CD4-positive, alpha-beta T cell treated with Interleukin-4 for 1 hour (primary cell): ENCODE results near the gene KCNE1.
"Not testable (repeated sequence)": the region's sequence is repeated elsewhere in the genome, so short reads cannot be mapped to it uniquely, and the experiment has no call there.

Experiments used
- DNase-seq, 2 donors: peaks; one replicate each; pipeline ENCODE4 v3.0.0-alpha.2; 2020 to 2022

Gene KCNE1

DNA sequence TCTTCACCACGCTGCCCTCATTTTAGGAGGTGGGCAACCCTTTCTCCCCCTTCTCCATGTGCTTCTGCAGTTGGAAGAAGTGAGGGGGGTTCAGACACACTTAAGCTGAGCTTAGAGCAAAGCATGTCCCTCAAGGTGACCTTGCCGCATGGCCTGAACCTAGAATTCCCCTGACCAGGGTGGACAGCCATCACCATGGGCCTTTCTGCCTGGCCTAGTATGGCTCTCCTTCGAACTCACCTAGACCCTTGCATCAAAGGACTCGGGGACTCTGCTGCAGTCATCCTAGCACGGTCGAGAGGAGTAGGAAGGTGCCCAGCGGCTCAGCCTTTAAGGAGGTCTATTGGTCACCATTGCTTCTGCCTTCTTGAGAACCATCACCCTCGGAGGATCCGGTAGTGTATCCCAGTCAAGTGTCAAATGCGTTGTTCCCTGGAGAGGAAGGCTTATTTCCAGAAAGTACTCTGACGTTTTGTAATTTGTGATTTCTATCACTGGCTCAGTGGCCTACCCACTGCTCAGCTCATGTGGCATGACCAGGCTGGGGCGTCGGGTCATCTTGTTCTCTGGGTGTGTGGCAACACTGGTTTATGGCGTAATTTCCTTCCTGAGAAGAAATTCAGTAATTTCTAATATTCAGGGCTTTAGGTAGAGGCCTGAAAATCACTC, at the start of gene KCNE1:
TSS of gene KCNE1 (minus strand) at position 424 of the 669 bp plus-strand sequence. CDS start 62,576 bp downstream, outside the sequence.
- DNase-seq = peak in 1 of 2 donors; percentile 76

DNA sequence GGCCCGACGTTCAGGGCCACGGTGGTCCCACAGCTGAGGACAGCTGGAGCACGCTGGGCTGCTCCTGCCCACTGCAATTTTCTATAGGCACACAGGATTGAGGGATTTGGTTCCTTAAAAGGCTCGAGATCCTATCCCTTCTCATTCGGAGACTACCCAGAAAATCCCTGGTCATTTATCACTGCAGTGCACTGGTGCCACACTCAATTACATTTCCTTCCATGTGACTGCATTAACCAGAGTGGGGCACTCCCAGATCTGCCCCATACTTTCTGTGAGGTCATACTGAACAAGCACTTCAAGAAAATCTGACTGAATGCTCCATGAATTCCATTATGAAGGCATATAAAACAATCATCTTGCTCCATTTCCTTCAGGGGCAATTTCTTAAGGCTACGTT, 49.8 kb upstream of the KCNE1 start:
- no peak for DNase-seq

DNA sequence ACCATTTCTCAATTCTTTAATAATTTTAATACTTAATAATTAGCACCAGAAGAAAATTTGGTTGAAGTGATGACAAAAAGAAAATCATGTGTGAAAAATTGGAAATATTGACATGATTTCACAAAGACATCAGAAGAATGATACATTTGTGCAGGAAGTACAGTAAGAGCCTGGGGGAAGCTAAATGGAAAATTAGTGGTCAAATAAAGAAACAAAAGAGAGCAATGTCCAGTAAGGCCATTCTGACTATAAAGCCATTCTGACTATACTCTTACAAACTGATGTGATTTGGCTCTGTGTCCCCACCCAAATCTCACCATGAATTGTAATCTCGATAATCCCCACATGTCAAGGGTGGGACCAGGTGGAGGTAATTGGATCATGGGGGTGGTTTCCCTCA, 48.6 kb upstream of the KCNE1 start:
- DNase-seq = no peak

DNA sequence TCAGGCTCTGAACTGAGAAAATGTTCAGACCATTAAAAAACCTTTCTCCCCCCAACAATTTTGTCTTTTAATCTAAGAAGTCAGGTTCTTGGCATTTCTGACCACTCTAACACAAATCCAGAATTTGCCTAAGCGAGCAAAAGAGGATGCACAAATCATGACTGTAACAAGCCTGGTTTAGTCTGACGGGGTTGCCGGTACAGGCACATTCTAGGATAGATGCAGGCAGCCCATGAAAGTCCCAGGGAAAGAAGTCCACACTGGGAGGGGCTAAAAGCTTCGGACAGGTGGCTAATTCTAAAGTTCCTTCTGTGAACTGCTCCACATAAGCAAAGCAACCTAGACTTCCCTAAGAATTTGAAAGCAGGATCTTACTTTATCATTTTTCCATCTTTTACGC, 48.0 kb upstream of the KCNE1 start:
- DNase-seq = no peak

DNA sequence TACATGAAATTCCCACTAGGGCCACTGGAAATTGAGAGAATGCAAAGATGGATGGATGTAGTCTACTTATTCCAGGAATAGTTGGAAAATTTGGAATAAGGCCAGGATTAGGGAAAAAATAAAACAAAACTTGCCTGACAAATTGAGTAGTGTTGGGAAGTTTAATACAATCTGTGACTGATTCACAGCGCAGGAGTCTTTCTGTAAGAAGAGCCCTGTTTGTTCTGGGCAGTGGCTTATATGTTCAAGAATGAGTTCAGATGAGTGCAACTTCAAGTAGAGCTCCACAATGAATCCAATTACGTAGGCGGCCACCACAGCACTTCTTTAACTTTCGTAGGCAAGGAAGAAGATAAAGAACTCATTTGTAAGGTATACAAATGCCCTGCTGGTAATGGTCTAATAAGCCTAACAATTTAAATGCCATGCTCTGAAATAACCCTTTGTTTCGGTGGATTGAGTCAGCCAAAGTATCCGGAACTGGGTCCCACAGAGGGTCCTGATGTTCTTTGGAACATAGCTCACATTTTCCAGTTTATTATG, 47.1 kb upstream of the KCNE1 start:
- DNase-seq = no peak

DNA sequence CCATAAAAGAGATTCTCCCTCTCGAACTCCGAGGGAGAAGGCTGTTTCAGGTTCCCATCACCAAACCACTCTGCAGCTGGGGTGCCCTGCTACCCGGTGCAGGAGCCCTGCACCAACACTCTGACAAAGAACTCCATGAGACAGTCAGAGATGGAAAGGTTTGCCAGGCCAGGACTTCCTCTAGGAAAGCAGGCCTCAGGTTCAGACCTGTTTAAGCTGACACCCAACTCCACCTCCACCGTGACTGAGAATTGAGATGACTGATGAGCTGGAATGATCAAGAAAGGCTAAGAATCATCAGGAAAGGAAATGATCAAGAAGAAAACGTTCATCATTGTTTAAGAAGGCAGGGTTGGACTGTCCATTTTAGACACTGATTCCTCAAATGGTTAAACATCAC, 46.2 kb upstream of the KCNE1 start:
- no peak for DNase-seq

DNA sequence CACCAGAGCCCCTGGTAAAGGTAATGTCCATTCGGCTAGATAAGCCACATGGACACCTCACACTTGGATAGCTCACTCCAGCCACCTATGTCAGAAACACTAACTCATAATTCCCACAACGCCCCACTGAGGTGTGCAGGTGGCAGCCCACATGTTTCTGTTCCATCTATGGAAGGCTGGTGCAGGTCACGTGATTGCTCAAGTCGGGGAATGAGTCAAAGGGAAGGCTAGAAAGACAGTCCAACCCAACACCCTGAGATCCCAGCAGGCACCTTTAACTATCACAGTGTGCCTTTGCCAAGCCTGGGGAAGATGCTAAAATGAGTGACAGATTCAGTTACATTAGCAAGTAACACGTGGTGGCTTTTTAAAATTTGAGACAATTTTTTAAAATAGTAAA, 45.3 kb upstream of the KCNE1 start:
- DNase-seq = no peak

DNA sequence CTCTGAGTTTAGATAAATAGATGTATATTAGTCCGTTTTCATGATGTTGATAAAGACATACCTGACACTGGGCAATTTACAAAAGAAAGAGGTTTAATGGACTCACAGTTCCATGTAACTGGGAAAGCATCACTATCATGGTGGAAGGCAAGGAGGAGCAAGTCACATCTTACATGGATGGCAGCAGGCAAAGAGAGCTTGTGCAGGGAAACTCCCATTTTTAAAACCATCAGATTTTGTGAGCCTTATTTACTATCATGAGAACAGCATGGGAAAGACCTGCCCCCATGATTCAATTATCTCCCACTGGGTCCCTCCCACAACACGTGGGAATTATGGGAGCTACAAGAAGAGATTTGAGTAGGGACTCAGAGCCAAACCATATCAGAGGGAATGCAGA, 42.7 kb upstream of the KCNE1 start:
- DNase-seq = not testable (repeated sequence)

DNA sequence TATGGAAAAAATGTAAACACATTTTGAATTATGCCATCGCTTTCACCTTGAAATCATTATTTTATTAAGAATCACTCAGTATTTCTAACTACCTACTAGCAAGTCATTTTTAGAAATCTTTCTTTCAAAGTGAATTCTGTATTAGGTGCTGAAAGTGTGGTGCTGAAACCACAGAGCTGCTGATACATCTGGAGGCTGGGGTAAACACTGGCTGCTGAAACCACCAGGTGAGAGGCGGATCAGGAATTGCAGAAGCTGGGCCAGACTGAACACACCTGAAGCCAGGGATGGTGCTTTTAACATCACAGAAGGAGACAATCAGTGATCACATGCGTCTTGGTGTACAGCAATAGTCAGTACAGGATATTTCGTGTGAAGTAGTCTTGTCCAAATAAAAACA, 42.2 kb upstream of the KCNE1 start:
- no peak for DNase-seq

DNA sequence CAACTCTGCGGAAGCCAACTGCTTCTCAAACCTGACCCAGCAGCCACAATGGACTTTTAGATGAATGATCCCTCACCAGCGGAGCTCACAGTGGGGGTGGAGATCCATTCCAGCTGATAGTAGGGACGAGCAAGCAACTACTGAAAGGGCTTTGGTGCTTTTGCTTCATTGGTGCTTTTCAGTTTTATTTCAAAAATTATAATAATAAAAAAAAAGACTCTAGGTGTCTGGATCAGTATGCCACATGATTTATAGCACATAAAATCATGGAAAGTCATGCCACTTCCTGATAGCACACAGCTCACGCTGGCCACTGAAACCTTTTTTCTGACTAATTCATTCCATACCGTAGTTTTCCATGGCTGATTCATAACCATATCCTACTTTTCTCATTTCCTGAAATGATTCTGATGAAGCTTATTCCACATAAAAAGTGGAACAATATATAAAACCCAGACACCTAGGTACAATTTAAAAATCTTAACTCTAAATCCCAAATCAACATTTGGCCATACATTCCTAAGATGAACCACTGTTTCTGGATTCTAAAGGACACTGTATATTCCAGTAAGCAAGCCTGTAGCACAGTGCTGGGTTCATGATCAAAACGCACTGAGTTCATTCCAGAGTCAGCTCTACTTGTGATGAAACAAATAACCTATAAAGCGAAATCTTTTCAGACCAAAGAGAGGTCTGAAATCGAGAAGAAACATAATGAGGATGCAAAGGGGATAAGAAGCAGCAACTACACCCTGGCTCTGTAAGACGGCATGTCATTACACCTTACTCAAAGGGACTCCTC, 41.3 kb upstream of the KCNE1 start:
- DNase-seq = no peak

DNA sequence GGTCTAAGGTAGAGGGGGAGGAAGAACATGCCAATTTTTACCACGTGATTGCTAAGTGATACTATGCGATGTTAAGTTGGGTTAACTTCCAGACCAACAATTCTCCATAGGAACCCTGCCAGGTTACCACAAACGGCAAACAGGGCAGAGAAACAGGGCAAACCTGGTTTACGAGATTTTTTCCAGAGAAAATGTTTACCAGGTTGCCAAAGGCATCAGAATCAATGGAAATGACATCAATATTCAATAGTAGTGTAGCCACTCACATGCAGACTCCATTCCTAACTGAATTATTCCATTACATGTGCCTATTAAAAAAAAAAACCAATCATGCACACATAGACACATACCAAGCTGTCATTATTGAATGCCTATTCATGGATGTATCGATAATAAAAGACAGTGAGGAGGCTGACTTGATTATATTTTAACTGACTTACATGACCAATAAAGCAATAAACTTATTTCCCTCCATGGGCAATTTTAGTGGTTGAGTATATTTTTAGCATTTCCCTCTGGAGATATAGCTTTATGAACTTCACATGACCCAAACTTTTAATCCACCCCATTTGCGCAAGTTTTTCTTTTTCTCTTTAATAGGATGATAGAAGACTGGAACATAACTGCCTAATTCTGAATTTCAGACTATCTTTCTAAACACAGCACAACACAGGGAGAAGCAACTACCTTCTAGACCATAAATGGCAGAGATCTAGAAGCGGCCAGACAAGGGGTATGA, 40.5 kb upstream of the KCNE1 start:
- no peak for DNase-seq

DNA sequence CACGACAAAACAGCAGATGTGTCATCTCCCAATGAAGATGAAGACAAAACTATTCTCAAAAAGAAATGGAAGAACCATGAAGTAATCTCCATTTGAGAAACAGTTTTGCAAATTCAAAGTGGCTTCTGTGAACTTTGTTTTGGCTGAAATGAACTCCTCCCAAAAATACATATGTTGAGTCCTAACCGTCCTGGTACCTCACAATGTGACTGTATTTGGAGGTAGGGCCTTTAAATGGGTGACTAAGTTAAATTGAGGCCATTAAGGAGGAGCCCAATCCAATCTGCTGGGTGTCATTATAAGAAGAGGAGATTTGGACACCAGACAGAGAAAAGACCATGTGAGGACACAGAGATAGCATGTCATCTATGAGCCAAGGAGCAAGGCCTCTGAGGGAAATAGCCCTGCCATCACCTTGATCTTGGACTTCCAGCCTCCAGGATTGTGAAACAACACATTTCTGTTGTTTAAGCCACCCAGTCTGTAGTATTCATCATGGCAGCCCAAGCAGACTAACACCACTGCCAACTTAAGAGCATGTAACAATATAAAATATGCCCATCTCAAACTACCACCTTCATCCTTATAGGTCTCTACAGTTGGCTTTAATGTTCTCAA, 38.3 kb upstream of the KCNE1 start:
- no peak for DNase-seq

DNA sequence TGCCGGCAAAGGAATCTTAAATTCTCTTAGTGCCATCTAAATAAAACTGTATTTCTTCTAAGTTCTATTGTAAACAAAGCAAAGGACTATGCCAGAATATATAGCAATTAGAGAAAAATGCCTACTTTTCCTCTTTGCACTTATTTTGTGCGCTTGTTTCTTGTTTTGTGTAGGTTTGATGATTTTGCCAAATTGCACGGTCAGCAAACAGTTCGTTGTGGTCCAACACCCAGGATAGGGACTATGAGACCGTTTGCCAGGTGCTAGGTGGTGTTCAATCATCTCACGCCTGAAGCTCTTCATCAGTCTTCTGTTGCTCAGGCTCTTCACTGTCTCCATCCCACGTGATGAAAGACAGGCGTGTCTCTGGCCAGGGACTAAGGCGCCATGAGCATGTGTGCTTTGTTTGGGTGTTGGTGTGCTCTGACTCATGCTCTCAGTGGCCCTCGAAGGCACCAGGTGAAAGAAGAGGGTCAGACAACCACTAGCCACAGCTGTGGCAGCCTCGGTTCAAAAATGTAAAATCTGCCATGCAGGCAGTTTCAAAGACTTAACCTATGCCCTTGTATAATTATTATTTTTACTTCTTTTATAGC, 36.9 kb upstream of the KCNE1 start:
- no peak for DNase-seq

DNA sequence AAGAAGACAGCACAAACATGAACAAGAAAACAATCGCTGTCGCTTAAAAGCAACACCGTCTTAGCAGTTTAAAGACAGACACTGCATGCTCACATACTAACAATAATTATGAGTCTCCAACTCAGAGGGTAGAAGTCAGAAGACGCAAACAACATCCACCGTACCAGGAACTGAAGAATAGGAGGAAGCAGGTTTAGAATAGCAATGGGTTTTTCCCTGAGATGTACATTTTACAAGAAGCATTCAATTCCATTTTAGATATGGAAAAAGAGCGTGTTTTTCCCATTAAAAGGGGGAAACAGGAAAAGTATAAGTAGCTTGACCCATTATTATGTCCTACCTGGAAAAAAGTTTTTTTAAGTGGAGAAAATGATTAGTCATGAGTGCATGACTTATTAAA, 34.5 kb upstream of the KCNE1 start:
- no peak for DNase-seq

DNA sequence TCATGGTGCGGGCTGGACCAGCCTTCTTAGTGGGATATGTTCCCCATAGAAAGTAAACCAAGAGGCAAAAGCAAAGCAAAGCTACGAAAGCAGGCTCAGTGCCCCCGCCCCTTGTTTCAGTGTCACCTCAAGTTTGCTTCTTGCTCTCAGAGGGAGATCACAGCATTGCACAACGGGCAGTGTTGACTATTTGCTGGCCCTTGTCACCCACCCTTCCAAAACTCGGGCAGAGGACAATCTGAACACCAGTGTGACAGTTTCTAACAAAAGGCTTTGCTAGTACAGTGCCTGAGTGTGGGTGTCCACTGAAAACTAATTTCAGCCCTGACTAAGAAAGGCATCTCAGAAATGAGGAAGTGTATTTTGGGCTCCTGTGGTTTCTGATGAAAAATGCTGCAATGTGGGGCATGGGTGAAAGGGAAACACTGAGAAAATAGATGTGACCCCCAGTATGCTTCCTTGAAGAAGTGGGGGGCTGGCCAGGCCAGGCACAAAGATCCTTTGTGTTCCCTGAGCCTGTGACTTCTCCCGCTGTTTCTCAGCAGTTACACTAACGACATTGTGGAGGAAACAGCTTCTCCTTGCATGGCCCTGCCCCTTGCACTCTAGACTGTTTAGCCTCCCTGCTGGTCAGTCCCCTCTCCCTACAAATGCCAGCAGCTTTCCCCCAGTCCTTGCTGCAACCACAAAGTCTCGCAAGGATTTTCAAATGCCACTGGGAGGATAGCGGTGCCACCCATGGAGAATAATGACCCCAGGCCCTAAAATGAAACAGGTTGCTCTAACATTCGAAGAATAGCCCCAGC, 33.3 kb upstream of the KCNE1 start:
- DNase-seq = peak; percentile 5 to 67

DNA sequence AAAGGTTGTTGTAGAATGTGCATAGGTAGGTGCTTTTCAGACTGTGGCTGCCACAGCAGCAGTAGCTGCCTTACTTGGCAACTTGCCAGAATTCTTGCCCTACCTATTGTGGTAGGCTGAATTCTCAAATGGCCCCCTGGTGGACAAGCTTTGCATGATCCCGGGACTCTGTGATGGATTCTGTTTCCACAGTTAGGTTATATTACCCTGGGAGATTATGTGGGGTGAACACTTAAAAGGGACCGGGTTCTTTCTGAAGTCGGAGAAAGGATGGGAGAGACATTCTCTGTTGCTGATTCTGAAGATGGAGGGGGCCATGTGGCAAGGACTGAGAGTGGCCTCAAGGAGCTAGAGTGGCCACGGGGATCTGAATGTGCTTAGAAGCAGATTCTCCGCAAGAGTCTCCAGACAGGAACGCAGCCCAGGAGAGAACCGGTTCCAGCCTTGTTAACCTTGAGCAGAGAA, 32.1 kb upstream of the KCNE1 start:
- DNase-seq = peak; percentile 43 to 48

DNA sequence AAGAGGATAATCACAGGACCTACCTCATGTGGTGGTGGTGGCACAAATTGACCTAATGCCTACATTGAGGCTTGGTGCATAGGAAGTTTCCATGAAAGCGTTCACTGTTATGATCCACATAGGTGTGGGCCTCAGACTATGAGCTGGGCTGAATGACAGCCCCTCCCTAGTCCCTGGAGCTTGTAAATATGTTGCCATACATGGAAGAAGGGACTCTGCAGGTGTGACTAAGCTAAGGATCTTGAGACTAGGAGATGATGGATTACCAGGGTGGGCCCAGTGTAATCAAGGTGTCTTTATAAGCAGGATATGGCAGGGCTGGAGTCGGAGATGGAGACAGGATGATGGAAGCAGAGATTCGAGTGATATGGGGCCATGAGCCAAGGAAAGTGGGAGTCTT, 31.0 kb upstream of the KCNE1 start:
- DNase-seq = no peak

DNA sequence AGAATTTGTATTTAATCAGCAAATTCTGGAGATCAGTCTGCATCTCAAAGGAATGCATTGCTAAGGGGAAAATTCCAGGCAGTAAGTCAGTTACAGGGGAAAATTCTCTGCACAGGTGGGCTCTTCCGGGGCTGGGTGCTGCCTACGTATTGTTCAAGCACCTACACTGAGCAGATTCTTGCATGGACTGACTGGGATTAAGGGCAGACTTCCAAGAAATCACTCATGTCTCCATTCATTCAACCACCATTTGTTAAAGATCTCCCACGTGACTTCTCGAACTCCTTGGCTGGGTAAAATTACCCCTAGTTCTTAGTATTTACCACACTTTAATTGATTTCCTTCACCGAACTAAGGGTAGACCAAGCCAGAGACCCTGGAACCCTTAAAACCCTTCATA, 28.2 kb upstream of the KCNE1 start:
- DNase-seq = no peak

DNA sequence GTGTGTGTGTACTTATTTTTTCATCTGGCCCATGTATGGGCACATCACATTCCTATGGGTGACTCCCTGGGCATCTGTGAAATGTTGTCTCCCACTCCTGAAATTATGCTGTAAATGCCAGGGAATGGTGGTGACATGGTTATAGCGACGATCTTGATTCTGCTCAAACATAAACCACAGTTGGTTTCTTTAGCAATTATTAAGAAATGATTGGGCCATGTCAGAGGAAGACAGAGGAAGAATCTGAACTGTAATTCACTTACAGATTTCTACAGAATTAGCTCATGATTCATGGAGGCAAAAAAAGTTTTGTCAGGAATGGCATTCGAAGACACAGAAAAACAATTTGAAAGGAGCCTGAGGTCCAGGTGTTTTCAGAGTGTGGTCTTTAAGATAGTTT, 25.8 kb upstream of the KCNE1 start:
- DNase-seq = no peak

DNA sequence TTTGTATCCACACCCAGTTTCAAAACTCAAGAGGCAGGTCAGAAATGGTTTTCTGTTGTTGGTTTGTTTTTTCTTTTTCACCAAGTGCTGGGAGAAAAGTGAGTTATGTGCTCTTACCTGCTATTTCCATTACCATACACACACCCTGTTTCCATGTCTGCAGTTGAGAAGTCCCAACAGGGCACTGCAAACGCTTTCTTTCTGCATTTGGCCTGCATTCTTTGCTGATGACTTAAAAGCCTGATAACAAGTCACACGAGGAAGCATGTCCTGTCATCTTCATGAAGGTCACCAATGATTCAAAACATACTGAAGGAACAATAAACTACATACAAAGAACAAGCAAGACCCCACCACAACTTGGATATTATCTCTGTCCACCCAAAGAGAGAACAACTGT, 24.8 kb upstream of the KCNE1 start:
- DNase-seq = no peak

DNA sequence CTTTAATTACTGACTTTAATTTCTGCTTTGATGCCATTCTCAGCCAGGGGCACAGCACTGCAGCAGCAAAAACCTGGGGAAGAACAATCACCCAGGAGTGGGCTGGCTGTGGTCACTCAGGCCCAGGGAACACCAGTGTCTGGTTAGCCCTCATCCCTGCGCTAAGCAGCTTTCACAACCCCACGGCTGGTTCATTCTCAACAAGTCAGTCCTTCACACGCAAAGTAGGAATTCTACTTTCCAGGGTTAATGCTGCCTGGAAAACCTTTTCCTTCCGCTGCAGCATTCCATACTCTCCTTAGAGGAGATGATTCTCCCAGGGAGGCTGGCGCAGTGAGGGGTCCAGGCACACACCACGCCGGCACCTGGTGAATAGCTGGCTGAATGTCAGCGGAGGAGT, 24.3 kb upstream of the KCNE1 start:
- DNase-seq = no peak

DNA sequence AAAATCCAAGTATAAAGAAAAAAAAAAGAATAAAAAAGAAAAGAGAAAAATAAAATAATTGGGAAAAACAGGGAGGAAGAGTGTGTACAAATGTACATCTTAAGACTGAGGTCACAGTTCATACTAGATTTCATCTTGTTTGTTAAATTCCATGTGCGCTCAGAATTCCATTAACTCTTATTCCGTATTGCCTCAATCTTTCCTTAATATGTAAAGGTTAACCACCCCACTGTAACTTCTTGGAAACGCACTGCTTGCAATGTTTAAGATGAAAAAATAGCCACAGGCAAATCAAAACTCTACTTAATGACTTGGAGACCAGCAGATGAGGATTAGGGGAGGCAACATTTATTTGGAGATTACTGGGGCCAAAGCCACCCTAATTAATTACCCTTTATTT, 23.9 kb upstream of the KCNE1 start:
- DNase-seq = no peak
